HEK293 (cell line): ENCODE results near the gene DMAC2.

ENCODE experiments used
- HOXC10 ChIP-seq: sonication (generic); formaldehyde crosslinking; IDR thresholded peaks from 2 replicates; pipeline ENCODE4 v1.8.1; 2023; ENCODE audit warnings: mild to moderate bottlenecking, missing genetic modification reagents
- MYNN ChIP-seq: fragments of 450-650 bp; formaldehyde crosslinking; IDR thresholded peaks from 2 replicates; pipeline ENCODE4 v1.5.1; 2016; ENCODE audit warnings: missing biosample characterization, missing genetic modification characterization, borderline replicate concordance
- SETDB1 ChIP-seq: IDR thresholded peaks from one replicate; pipeline ENCODE4 v1.6.1; 2017; ENCODE audit warnings: mild to moderate bottlenecking, low read length, moderate library complexity, mixed read lengths; ENCODE audit not compliant: insufficient read length
- SP2 ChIP-seq: fragments of 450-650 bp; formaldehyde crosslinking; IDR thresholded peaks from 2 replicates; pipeline ENCODE4 v1.5.1; 2016; ENCODE audit warnings: missing biosample characterization, missing genetic modification characterization
- YY1 ChIP-seq: fragments of 450-650 bp; formaldehyde crosslinking; IDR thresholded peaks from 2 replicates; pipeline ENCODE4 v1.5.1; 2018; ENCODE audit warnings: missing biosample characterization, missing genetic modification characterization
- YY2 ChIP-seq: fragments of 450-650 bp; formaldehyde crosslinking; IDR thresholded peaks from 2 replicates; pipeline ENCODE4 v1.5.1; 2016; ENCODE audit warnings: missing biosample characterization, missing genetic modification characterization
- ZNF571 ChIP-seq: fragments of 450-650 bp; formaldehyde crosslinking; IDR thresholded peaks from 2 replicates; pipeline ENCODE4 v1.5.0; 2017; ENCODE audit warnings: missing biosample characterization, missing genetic modification characterization
- ZNF747 ChIP-seq: fragments of 450-650 bp; formaldehyde crosslinking; IDR thresholded peaks from 2 replicates; pipeline ENCODE4 v1.5.1; 2016; ENCODE audit warnings: missing biosample characterization, missing genetic modification characterization
- ZNF776 ChIP-seq: fragments of 450-650 bp; formaldehyde crosslinking; IDR thresholded peaks from 2 replicates; pipeline ENCODE4 v1.5.0; 2017; ENCODE audit warnings: missing biosample characterization, missing genetic modification characterization, borderline replicate concordance
- ZNF792 ChIP-seq: fragments of 450-650 bp; formaldehyde crosslinking; IDR thresholded peaks from 2 replicates; pipeline ENCODE4 v1.5.1; 2016; ENCODE audit warnings: missing biosample characterization, missing genetic modification characterization
- TF ChIP-seq, protein P1 (sequence below): fragments of 450-650 bp; formaldehyde crosslinking; IDR thresholded peaks from 2 replicates; pipeline ENCODE4 v1.5.1; 2016; ENCODE audit warnings: missing biosample characterization, missing genetic modification characterization
- TF ChIP-seq, protein P2 (sequence below): fragments of 450-650 bp; formaldehyde crosslinking; IDR thresholded peaks from 2 replicates; pipeline ENCODE4 v1.5.1; 2017; ENCODE audit warnings: missing biosample characterization, missing genetic modification characterization

DNA sequence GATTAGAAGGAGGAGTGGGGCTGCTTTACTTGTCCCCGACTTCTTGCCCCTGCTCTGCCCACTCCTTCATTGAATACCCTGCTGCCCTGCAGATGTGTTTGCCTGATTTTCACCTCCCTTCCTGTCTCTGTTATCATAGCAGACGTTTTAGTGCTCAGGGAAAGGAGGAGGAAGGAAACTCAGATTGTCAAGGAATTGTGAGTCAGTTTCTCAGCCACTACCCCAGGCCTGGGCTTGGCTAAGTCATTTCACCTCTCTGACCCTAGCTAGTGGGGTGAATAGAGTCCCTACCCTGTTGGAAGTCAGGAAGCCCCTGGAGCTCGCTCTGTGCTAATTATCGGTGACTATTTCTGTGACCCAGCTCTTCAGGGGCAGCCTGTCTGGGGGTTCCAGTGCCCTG lies 38.2 kb downstream of the DMAC2 start:
- TF ChIP-seq, protein P1, sequence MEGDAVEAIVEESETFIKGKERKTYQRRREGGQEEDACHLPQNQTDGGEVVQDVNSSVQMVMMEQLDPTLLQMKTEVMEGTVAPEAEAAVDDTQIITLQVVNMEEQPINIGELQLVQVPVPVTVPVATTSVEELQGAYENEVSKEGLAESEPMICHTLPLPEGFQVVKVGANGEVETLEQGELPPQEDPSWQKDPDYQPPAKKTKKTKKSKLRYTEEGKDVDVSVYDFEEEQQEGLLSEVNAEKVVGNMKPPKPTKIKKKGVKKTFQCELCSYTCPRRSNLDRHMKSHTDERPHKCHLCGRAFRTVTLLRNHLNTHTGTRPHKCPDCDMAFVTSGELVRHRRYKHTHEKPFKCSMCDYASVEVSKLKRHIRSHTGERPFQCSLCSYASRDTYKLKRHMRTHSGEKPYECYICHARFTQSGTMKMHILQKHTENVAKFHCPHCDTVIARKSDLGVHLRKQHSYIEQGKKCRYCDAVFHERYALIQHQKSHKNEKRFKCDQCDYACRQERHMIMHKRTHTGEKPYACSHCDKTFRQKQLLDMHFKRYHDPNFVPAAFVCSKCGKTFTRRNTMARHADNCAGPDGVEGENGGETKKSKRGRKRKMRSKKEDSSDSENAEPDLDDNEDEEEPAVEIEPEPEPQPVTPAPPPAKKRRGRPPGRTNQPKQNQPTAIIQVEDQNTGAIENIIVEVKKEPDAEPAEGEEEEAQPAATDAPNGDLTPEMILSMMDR (tag by site-specific recombination), result no peak
- TF ChIP-seq, protein P2, sequence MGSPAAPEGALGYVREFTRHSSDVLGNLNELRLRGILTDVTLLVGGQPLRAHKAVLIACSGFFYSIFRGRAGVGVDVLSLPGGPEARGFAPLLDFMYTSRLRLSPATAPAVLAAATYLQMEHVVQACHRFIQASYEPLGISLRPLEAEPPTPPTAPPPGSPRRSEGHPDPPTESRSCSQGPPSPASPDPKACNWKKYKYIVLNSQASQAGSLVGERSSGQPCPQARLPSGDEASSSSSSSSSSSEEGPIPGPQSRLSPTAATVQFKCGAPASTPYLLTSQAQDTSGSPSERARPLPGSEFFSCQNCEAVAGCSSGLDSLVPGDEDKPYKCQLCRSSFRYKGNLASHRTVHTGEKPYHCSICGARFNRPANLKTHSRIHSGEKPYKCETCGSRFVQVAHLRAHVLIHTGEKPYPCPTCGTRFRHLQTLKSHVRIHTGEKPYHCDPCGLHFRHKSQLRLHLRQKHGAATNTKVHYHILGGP (tag by site-specific recombination), result no peak
- TF ChIP-seq HOXC10 (CRISPR knock-in tag), result no peak
- no peak for TF ChIP-seq ZNF792 (tag by site-specific recombination)
- TF ChIP-seq ZNF571 (tag by site-specific recombination), result no peak
- TF ChIP-seq ZNF747 (tag by site-specific recombination), result no peak
- no peak for TF ChIP-seq YY1 (tag by site-specific recombination)
- no peak for TF ChIP-seq MYNN (tag by site-specific recombination)
- no peak for TF ChIP-seq SETDB1
- no peak for TF ChIP-seq ZNF776 (tag by site-specific recombination)
- TF ChIP-seq SP2, result no peak
- TF ChIP-seq YY2 (tag by site-specific recombination), result no peak
